Kidney (tissue), 14 donors: Measurements from ENCODE around the gene HECTD2. TPM values are rescaled to one million over a fixed set of nuclear protein-coding genes. Genes with fewer than 3 reads are reported as not detected.

Experiments used
- DNase-seq, 5 donors: peaks; one replicate each; pipeline ENCODE4 v3.0.0-alpha.2; 2013 to 2020
- FAIRE-seq: peaks from 2 replicates; lab custom pipeline; 2012; peaks lifted over from hg19 to GRCh38; lab: Jason Lieb, UNC
- H3K27ac ChIP-seq, 2 donors: one replicate each; pipeline ENCODE4 v1.7.0; 2013; ENCODE audit warnings: low read depth in 2 of 2, low read length in 2 of 2, inconsistent platforms in 1 of 2
- H3K27me3 ChIP-seq: one replicate; pipeline ENCODE4 v1.7.1; 2013; ENCODE audit warnings: low read length, inconsistent platforms; ENCODE audit not compliant: control insufficient read depth, insufficient read depth
- H3K36me3 ChIP-seq, 3 donors: one replicate each; pipeline versions ENCODE4 v1.7.0 to v1.7.1; 2013; ENCODE audit warnings: low read length in 3 of 3, control low read depth in 1 of 3, inconsistent platforms in 1 of 3; ENCODE audit not compliant: insufficient read depth in 3 of 3, control insufficient read depth in 2 of 3
- H3K4me1 ChIP-seq, 3 donors: one replicate each; pipeline versions ENCODE4 v1.7.0 to v1.7.1; 2013; ENCODE audit warnings: low read length in 3 of 3, inconsistent platforms in 1 of 3, low read depth in 1 of 3; ENCODE audit not compliant: control insufficient read depth in 2 of 3, insufficient read depth in 2 of 3
- H3K4me3 ChIP-seq, 3 donors: one replicate each; pipeline versions ENCODE4 v1.7.0 to v1.8.1; 2013; ENCODE audit warnings: low read length in 3 of 3, control low read depth in 1 of 3, inconsistent platforms in 1 of 3
- H3K9ac ChIP-seq, 3 donors: one replicate each; pipeline versions ENCODE4 v1.7.0 to v1.7.1; 2013; ENCODE audit warnings: low read length in 3 of 3, control low read depth in 1 of 3, inconsistent platforms in 1 of 3
- H3K9me3 ChIP-seq, 3 donors: one replicate each; pipeline versions ENCODE4 v1.7.0 to v1.7.1; 2013; ENCODE audit warnings: low read length in 3 of 3, control low read depth in 1 of 3, inconsistent platforms in 1 of 3; ENCODE audit not compliant: control insufficient read depth in 2 of 3, insufficient read depth in 1 of 3
- intact Hi-C: fragments of 100-400 bp; cut with DNase I; formaldehyde crosslinking; loops from one replicate; pipeline ENCODE4 v1.11.1; 2022
- polyA plus RNA-seq: library from polyadenylated mRNA; stranded (reverse); fragments of 350-450 nt; fragmentation: Illumina TruSeq; extraction: RNeasy Lipid Tissue Mini Kit (QIAGEN cat#74804); gene quantifications from one replicate; pipeline ENCODE4 v1.2.3, GENCODE V29; 2014; ENCODE audit warnings: low read depth, low replicate concordance; ENCODE audit not compliant: insufficient read depth
- total RNA-seq: library from RNA; stranded (reverse); fragmentation: NEBNext Ultra II Directional; extraction: Animal tissue kit (Norgen Biotek cat#: 25700); gene quantifications from one replicate; pipeline ENCODE4 v1.2.1, GENCODE V29; 2021
- TF ChIP-seq, protein P1 (sequence below): IDR thresholded peaks from 3 replicates; pipeline ENCODE4 v1.5.1; 2012; ENCODE audit warnings: mild to moderate bottlenecking, moderate library complexity, borderline replicate concordance; ENCODE audit not compliant: insufficient read depth; ENCODE audit errors: extremely low read depth
- donor health status: control.
- donor health status: control.
- donor health status: control.
- donor health status: control.
- donor health status: control.
- donor health status: DM: yes; HTN: yes; CAD: no.
- donor health status: Normal renal cell carcinoma (clear cell type).

HECTD2 gene
- total and polyA plus RNA-seq, 2 donors from 2014 or later: 4.5 to 12.2 TPM

DNA sequence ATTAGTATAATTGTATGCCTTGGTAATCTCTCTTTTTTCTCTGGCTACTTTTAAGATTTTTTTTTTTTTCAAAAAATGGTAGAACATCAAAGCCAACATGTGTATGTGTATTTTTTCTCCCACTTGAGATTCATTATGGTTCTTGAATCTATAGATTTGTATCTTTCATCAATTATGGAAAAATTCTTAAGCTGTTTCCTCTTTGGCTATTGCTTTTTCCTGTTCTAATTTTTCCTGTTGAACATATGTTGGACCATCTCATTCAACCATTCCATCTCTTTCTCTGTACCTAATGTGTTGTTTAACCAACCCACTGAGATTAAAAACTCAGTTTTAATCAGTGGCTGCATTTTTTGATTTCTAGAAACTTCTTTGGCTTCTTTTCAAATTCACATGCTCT is 107.2 kb downstream of the HECTD2 start:
- Histone ChIP-seq H3K4me1 (peaks cover 0 to 5% (median 0%) of the 10 kb centered on the region in 3 donors), H3K4me3 (no peak overlapping the region), H3K36me3 (no peaks in the 10 kb centered on the region), H3K9ac (no peak overlapping the region), H3K27ac (no peak overlapping the region), H3K27me3 (no peaks in the 10 kb centered on the region), H3K9me3 (no peaks in the 10 kb centered on the region)
- intact Hi-C loops: no loop called here
- FAIRE-seq: no peak
- no peak for DNase-seq
- TF ChIP-seq, protein P1, sequence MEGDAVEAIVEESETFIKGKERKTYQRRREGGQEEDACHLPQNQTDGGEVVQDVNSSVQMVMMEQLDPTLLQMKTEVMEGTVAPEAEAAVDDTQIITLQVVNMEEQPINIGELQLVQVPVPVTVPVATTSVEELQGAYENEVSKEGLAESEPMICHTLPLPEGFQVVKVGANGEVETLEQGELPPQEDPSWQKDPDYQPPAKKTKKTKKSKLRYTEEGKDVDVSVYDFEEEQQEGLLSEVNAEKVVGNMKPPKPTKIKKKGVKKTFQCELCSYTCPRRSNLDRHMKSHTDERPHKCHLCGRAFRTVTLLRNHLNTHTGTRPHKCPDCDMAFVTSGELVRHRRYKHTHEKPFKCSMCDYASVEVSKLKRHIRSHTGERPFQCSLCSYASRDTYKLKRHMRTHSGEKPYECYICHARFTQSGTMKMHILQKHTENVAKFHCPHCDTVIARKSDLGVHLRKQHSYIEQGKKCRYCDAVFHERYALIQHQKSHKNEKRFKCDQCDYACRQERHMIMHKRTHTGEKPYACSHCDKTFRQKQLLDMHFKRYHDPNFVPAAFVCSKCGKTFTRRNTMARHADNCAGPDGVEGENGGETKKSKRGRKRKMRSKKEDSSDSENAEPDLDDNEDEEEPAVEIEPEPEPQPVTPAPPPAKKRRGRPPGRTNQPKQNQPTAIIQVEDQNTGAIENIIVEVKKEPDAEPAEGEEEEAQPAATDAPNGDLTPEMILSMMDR: no peak

DNA sequence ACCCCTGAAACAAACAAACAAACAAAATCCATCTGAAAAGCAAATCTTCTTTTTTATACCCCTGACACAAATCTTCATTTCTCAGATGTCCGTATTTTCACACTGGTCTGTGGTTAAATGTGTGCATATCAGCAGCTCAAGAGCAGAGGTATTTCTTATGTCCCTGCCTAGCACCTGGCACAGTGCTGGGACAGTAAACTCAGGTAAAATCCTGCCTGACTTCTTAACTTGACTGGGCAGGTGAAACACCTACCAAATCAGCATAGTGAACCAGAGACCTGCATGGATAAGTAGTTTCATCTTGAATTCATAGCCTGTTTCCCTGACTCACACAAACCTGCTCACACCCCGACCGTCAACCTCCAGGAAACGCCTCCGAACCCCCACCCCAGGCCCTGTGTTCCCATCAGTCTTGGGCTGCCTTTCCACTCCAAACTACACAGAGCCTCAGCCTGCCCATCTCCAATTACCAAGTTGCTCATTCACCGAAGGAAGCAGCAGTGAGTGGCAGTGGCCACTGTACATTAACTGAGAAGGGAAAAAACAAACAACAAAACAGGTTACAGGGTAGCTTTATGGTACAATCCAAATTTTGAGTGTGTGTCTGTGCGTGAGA is 109.9 kb downstream of the HECTD2 start:
- Histone ChIP-seq H3K9ac (no peak overlapping the region), H3K4me3 (no peak overlapping the region), H3K27me3 (no peaks in the 10 kb centered on the region), H3K27ac (peak overlapping the region in 1 of 2 donors; percentile 76), H3K36me3 (no peaks in the 10 kb centered on the region), H3K9me3 (no peaks in the 10 kb centered on the region), H3K4me1 (peaks cover 0 to 5% (median 0%) of the 10 kb centered on the region in 3 donors)
- TF ChIP-seq, protein P1: no peak
- DNase-seq (peak in 4 of 5 donors; percentile 36 to 70 (median 62)), FAIRE-seq (no peak)
- intact Hi-C loops: no loop called here

DNA sequence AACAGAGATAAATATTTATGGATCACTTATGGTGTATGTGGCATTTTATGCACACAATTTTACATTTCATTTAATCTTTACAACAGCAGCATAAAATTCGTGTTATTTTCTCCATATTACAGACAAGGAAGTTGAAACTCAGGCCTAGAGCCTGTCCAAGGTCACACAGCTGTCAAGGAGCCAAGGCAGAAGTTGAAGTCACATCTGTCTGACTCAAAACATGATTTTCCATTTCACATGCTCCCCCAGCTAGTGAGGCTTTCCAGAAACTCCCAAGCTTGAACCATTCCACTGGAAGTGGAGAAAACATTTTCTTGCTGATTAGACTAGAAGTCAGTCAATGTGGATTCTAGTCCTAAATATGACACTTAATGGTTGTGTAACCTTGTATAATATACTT is 110.5 kb downstream of the HECTD2 start:
- H3K27me3 ChIP-seq: no peaks in the 10 kb centered on the region
- H3K27ac ChIP-seq: no peak overlapping the region
- no peak for FAIRE-seq
- no peak overlapping the region for H3K9ac ChIP-seq
- DNase-seq: peak in 1 of 5 donors; percentile 42
- TF ChIP-seq, protein P1: no peak
- no peaks in the 10 kb centered on the region for H3K36me3 ChIP-seq
- intact Hi-C loops: no loop called here
- H3K4me1 ChIP-seq: peaks cover 0 to 5% (median 3%) of the 10 kb centered on the region in 3 donors
- H3K9me3 ChIP-seq: no peaks in the 10 kb centered on the region
- no peak overlapping the region for H3K4me3 ChIP-seq
